NCI-H2029 treated with DMSO at 0.1 percent for 48 hours (cell line): ENCODE measurements around the gene LTB4R.

Experiments
- DNase-seq: peaks from one replicate; lab custom pipeline; 2025; lab: John Stamatoyannopoulos, UW

The LTB4R gene

DNA sequence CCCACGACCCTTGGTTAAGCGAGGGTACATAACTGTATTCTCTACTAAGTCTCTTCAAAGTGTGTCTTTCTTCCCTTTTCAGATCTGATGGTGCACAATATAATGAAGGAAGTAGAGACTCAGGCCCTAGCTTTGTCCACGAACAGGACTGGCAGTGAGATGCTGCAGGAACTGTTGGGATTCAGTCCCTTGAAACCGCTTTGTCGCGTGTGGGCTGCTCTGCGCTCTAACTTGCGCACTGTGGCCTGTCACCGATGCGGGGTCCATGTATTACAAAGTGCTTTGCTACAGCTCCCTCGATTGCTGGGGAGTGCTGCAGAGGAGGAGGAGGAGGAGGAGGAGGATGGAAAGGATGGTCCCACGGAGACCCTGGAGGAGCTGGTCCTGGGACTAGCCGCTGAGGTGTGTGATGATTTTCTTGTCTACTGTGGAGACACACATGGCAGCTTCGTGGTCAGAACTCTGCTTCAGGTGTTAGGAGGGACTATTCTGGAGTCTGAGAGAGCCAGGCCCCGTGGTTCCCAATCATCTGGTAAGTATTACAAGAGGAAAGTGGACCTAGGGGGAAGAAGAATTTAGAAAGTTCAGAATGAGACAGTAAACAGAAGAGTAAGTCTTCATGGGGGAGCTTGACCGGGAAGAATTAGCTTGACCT lies 10.8 kb upstream of the LTB4R start:
- no peak for DNase-seq

DNA sequence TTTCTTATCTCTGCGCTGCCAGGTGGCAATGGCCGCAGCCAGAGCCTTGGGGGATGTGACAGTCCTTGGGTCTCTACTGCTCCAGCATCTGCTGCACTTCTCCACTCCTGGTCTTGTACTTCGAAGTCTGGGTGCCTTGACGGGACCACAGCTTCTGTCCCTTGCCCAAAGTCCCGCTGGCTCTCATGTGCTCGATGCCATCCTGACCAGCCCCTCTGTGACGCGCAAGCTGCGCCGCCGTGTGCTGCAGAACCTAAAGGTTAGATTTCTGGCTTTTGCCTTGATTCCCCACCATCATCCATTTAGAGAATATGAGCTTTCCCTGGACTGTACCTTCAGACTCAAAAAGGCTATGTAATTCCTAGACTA lies 7.3 kb upstream of the LTB4R start:
- no peak for DNase-seq

DNA sequence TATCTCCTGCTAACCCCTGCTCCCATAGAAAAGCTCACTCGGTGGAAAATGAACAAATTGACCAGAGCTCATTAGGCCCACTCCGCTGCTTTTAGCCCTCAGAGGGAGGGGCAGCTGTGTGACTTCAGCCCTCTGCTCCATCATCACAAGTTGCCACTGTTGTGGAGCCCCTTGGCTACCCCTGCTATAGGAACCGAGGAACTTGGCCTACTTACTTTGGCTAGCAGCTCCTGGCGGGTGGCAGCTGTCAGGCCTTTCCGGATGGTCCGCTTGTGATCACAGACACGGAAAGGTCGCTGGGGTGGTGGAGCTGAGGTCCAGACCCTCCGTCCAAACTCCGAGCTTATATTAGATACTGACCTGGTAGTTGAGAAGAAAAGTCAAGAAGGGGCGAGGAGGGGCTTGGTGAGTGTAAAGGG lies 4.1 kb upstream of the LTB4R start:
- no peak for DNase-seq

DNA sequence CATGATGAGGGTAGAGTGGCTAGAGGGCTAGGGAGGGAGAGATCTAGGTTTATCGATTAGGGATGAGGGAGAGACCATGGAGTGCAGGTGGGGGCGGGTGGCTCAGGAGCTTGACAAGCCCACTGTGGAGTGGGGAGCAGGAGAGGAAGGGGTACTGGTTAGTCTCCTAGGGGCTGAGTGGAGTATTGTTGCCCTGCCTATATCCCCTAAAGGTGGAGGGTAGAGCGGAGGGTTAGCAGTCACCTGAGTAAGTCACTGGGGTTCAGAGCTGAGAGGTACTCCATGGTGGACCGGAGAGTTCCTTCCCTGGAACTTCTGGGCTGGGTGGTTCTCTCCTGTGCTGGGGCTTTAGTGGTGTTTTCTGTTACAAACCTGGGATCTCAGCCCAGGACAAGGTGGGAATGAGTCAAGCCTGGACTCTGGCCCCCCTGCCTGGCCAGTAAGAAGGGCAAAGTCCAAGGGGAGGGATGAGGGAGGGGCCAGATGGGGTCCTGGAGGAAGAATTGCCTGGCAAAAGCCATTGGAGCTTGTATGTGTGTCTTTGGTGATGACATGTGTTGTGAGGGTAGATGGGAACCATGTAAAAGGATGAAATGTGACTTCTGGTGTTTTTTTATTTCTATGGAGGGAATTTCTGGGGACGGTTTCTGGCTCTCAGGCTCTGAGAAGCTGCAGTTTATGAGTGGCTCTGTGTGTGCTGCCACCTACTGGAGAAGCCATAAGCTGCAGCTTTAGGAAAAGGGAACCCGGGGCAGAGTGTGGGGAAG lies 3.5 kb upstream of the LTB4R start, which contains the start of gene CIDEB:
TSS of gene CIDEB (minus strand) at position 403 of the 767 bp plus-strand sequence. CDS start at position 284, 119 bp downstream.
- DNase-seq: peak; percentile 34

DNA sequence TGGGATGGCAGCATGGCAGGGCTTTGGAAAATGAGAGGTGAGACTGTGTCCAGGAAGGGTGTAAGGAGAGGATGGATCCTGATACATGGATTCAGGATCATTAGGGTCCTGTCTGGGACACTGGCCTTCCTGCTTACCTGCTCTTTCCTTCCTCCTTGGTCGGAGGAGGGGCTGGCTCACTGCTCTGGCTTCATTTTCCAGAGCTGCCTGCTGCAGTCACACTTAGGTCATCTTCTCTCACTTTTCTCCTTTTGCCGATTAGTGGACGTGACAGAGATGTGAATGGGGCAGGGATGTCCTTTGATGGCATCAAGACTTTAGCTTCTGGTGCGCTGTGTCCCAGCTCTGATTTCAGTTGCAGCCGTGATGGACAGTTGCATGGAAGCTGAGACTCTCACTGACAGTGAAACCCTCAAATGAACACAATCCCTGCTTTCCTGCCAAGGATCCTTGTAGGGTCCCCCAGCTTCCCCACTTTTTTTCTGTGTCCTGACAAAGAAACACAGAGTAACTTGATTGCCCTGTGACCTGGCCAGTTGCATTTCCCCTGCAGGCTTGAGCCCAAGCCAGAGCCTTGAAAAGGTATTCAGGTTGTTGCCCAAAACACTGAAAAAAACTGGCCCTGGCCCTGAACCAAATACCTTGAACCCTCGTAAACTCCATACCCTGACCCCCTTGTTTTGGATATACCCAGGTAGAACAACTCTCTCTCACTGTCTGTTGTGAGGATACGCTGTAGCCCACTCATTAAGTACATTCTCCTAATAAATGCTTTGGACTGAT lies 2.8 kb upstream of the LTB4R start:
- no peak for DNase-seq

DNA sequence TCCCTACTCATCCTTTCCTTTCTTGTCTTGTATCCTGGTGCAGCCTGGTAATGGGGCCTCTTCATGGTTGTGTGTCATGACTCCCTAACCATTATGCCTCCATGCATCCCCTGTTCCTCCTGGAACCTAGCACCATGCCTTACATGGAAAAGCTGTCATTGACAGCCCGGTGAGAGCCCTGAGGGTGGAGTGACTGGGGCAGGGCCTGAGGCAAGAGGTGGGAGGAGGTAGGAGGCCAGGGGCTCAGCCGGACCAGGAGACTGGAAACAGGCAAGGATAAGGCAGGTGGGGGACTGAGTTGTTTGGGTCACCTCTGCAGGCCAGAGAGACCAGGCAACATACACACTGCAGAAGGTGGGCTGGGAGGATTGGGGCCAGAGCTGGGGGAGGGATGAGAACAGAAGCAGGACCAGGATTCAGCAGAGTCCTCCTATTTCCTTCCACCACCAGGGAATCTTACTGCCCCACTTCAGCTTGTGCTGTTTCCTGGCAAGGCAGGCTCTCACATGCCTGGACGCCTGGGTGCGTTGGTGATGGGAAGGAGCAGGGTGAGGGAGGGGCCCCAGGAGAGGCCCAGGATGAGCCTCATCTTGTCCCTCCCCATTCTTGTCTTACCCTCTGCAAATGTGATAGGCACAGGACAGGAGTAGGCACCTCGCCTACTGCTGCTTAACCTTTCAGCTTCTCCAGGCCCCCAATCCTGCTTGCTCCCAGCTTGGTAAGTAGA lies 1.6 kb upstream of the LTB4R start, which contains the start of gene LTB4R2:
TSS of gene LTB4R2 (plus strand) at position 603 of the 727 bp plus-strand sequence. CDS start 525 bp downstream, outside the sequence.
- no peak for DNase-seq

DNA sequence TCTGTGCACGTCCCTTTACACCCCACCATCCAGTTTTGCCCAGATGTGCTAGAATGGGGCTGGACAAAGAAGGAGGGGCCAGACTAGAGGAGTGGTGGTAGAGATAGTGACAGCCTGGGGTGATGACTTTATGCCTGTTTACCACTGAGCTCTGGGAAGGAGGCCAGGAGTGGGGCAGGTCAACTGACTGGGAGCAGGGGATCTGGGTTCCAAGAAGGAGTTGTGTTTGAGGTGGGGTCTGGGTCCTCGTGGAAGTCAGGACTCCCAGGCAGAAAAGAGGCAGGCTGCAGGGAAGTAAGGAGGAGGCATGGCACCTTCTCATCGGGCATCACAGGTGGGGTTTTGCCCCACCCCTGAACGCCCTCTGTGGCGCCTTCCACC lies 1.0 kb upstream of the LTB4R start:
- DNase-seq: peak; percentile 35

DNA sequence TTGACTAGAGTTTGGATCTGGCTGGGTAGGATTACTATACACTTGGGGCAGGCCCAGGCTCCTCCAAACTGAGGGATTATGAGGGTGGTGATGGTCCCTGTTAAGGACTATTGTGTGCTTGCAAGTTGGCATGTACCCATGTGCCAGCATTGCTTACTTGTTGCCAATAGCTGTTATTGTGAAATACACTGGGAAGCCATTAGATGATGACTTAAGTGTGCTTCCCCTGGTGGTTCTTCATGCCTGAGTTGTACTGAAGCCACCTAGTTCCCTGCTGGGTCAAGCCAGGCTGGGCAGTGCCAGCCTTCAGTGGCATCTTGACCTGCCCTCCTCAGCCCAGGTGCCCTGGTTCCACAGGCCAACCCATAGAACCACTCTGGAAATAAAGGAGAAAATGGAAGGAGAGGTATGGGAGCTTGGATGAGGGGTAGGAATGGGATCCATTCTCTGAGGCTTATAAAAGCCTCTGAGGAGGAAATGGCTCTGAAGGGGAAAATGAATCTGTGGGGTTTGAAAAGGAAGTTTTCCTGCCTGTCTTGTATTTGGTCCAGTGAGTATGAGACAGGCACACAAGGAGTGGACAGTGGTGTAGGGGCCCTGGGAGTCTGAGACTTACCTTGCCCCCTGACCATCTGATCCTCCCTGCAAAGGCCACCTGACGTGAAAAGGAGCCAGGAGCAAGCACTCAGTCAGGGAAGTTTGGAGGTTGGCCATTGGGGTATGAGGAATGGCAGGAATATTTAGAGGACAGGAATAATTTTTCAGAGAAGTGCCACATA lies 724 bp downstream of the LTB4R start:
- DNase-seq: no peak

DNA sequence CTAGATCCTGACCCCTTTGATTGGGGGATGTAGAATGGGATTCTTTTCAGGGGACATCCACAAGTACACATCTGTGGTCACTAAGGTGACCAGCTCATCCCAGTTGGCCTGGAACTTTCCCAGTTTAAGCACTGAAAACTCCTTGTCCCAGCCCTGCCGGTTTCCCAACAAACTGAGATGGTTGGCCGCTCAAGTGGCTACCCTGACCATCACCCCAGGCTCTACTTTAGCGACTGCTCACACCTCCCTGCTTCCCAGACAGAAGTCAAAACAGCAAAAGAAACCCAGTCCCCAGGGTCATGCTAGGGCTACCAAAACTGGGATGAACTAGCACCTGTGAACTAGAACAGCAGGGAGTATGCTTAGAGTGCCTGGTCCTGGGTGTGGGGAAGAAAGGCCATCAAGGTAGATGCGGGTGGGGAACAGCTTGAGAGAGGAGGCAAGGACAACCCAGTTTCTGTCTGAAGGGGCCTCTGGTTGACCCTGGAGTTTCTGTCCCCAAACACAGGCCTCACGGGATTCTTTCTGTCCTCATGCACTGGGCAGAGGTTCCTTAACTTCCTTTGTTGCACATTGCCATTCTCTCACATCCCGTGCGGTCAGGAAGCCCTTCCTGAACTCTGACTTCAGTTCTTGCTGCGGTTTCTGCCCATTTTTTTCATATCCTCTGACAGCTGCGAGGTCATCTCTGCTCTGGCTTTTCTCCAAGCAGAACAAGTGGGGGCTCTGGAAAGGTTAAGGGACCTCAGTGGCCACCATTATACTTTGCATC lies 1.6 kb downstream of the LTB4R start:
- DNase-seq: no peak

DNA sequence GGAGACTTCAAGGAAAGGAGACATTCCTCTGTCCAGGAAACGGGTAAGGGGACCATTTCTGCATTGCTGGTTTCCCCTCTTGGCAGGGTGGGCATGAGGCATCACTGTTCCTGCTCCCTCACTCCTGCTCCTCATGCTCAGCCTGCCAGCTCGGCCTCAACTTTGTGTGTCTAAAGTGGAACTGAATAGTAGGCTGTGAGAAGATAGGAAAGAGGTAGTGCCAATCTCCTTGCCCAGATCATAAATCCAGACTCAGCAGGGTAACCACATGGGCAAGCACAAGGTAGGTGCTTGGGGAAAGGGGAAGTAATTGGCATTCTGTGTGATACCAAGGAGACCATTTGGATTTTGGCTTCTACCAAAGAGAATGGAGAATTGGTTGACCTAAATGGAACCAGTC lies 2.6 kb downstream of the LTB4R start:
- no peak for DNase-seq

DNA sequence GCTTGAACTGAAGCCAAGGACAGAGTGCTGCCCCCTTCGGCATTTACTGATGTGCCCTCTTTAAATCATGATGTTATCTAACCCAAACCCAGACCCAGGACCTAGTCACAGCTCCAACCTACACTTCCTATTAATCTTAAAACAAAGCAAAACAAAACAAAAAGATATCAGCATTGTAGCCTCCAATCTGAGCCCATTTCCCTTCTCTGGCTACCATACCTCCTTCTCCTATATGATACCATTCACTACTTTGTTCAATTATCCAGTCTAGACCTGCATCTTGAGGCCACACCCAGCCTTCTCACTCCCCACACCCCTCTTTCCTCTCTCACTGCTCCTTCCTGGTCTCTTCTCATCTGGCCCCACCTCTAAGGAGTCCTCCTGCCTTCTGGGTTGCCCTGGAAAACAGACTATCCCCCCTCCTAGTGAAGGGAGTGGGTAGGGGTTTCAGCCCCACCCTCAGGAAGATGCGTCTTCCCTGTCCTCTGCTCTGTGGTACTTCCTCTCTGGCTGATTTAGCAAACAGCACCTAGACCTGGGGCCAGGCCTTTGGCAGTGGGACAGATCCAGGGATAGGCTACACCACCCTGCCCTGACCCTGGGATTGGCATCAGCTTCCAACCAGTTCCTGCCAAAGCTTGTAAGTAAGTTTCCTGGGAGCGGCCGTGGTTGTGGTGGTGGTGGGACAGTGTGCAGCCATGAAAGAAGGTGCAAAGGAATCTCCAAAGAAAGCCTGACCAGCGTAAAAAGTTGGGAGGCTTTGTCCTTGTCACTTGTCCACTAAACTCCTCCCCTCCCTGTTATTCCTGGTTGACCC lies 3.3 kb downstream of the LTB4R start:
- DNase-seq: no peak

DNA sequence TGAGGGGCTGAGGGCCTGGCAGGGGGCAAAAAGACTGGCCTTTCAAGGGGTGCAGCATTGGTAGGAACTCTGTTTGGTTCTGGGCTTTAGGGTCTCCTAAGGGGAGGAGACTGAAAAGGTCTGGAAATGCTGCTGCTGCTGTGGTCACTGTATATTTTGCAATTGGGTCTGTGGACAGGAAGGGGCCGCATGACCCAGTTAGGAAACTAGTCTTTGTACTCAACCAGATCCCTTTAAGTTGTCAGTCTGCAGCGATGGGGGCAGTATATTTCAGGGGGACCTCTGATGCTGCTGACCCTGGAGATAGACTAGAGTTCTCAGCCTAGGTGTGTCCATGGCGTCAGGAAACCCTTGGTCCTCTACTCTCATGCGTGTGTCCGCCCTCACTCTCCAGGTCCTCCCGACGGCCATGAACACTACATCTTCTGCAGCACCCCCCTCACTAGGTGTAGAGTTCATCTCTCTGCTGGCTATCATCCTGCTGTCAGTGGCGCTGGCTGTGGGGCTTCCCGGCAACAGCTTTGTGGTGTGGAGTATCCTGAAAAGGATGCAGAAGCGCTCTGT lies 4.0 kb downstream of the LTB4R start:
- no peak for DNase-seq

DNA sequence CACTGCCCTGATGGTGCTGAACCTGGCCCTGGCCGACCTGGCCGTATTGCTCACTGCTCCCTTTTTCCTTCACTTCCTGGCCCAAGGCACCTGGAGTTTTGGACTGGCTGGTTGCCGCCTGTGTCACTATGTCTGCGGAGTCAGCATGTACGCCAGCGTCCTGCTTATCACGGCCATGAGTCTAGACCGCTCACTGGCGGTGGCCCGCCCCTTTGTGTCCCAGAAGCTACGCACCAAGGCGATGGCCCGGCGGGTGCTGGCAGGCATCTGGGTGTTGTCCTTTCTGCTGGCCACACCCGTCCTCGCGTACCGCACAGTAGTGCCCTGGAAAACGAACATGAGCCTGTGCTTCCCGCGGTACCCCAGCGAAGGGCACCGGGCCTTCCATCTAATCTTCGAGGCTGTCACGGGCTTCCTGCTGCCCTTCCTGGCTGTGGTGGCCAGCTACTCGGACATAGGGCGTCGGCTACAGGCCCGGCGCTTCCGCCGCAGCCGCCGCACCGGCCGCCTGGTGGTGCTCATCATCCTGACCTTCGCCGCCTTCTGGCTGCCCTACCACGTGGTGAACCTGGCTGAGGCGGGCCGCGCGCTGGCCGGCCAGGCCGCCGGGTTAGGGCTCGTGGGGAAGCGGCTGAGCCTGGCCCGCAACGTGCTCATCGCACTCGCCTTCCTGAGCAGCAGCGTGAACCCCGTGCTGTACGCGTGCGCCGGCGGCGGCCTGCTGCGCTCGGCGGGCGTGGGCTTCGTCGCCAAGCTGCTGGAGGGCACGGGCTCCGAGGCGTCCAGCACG lies 4.7 kb downstream of the LTB4R start:
- DNase-seq: no peak

DNA sequence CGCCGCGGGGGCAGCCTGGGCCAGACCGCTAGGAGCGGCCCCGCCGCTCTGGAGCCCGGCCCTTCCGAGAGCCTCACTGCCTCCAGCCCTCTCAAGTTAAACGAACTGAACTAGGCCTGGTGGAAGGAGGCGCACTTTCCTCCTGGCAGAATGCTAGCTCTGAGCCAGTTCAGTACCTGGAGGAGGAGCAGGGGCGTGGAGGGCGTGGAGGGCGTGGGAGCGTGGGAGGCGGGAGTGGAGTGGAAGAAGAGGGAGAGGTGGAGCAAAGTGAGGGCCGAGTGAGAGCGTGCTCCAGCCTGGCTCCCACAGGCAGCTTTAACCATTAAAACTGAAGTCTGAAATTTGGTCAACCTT lies 5.3 kb downstream of the LTB4R start:
- no peak for DNase-seq

DNA sequence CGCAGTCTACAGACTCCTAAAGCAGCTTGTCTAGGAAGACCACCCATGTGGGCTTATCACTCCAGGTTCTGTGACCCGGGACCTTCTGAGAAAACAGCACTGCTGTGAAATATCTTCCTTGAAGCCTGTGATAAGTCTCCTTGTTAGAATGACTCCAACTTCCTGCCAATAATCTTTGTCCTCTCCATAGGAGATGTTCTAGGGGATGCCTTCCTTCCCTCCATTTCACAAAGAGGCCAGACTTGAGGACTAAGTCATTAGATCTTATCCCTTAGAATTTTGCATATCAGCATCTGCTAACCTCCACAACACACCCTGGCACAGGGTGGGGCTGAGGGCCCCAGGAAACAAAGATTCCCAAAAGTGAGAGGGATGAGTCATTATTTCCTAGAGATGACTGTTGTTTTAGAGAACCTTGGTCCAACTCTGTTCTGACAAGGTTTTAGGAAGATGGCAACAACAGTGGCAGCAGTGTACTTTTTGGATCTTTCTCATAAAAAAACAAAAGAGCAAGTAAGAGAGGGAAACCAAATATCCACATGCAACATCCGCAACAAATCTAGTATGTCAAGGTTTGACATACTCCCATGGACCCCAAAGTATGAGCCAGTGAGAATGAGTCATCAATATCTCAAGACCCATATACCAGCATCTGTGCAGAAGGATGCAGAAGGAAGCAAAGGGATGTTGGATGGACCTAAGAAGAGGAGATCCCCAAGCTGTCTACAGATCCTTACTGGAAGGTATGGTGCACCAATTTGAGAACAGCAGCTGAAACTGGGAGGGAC lies 6.0 kb downstream of the LTB4R start:
- DNase-seq: no peak

DNA sequence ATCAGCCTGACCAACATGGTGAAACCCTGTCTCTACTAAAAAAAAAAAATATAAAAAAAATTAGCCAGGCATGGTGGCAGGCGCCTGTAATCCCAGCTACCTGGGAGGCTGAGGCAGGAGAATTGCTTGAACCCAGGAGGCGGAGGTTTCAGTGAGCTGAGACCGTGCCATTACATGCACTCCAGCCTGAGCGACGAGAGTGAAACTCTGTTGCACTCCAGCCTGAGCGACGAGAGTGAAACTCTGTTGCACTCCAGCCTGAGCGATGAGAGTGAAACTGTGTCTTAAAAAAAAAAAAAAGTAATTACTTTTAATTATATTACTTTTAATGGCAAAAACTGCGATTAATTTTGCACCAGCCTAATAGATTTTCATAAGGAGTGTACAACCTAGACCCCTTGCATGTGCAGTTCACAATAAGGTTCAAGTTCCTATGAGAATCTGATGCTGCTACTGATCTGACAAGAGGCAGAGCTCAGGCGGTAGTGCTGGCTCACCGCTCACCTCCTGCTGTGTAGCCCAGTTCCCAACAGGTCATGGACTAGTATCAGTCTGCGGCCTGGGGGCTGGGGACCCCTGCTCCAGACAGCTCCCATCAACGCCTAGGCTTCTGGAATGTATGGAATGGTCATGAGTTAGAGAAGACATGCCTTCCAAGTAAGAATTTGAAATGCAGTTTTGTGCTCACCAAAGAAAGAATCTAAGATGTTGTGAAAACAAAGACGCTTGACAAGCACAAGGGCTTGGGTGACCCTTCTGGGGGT lies 10.1 kb downstream of the LTB4R start:
- DNase-seq: no peak

DNA sequence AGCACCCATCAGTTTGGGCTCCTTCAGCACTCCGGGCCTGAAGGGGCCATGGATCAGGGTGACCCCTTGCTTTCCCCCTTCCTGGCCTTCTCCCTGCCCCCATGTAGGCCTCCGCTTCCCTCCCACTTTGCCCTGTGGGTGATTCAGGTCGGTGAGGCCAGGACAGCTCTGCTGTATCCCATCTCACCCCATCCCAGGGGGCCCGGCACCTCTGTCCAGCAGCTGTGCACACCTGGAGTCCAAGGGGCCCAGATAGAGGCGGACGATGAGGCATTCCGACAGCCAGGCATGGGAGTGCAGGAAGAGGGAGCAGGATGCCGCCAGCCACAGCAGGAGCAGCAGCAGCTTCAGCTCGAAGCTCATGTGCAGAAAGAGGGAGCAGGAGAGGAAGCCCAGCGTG lies 11.4 kb downstream of the LTB4R start:
- DNase-seq: no peak
